ENCODE results near the gene CEP162.
"Not testable (repeated sequence)": the region's sequence is repeated elsewhere in the genome, so short reads cannot be mapped to it uniquely, and the experiment has no call there.

GRCh38 chr6:84084705-84085104 is 142.7 kb downstream of the CEP162 start:
- not testable (repeated sequence) for TF ChIP-seq SPI1, POLR2A (IDR thresholded peaks at IDR 0.05; ENCODE audit: low read depth, low read length)
